ENCODE data around the gene HNF4A. TPM values are rescaled to one million over a fixed set of nuclear protein-coding genes. Genes with fewer than 3 reads are reported as not detected.

The HNF4A gene
- total RNA-seq, 2 experiments from 2014 or later, result not detected

DNA sequence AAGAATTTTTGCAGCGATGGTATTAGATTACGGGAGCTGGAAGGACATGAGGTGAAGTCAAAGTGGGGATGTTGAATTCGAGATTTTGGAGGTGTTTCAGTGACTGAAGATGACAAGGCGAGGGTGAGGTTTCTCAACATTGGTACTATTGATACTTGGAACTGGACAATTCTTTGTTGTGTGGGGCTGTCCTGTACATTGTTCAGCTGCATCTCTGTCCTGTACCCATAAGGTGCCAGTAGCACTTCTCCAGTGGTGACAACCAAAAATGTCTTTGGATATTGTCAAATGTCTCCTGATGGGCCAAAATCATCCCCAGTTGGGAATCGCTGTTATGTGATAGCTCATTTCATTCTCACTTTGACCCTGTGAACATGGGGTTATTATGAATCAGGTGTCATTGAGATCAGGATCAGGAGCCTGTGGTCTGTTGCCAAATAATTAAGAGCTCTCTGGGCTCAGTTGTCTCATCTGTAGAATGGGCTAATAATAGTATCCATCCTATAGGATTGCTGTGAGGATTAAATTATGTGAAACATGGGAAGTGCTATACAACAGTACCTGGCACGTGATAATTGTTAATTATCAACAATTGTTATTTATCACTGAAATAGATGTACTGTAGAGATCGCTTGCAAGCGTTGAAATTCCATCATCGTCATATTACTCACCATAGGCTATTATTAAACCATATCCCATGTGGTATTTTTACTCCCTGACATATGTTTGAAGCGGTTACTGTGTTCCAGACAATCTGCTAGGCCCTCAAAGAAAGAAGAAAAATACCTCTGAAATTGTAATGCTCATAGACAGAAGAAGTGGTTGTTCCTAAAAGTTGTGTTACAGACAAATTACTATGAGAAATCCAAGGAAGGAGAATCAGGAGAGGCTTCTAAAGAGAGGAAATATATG, 71.6 kb downstream of the HNF4A start:
- ChIA-PET POLR2A (no interaction called here), CTCF (no interaction called here)
- H3K9me3 Mint-ChIP-seq, result no peaks in the 10 kb centered on the region
- peaks cover 6% of the 10 kb centered on the region for H3K27me3 Mint-ChIP-seq
- no peaks in the 10 kb centered on the region for H3K36me3 Mint-ChIP-seq
- no peak overlapping the region for H3K27ac Mint-ChIP-seq
- no peaks in the 10 kb centered on the region for H3K4me1 Mint-ChIP-seq (ENCODE audit: low read depth)
- H3K4me3 Mint-ChIP-seq, result no peak overlapping the region
- intact Hi-C loops (cut with micrococcal nuclease), result no loop called here
- DNase-seq, result no peak

DNA sequence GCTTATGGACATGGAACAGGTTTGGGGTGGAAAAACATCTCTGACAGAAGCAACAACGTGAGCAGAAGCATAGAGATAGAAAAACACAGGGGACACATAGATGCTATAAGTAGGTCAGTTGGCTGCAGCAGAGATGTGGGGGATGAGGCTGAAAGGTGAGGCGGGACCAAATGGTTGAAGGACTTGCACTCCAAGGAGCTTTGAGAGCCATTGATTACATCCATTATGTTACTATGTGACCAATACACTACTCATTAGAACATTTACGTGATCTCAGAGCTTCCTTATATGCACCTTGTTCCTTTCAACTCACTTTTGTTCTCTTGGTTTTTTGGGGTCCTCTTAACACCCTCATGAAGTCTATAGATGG, 72.3 kb downstream of the HNF4A start:
- Mint-ChIP-seq H3K27me3 (peaks cover 6% of the 10 kb centered on the region), H3K36me3 (no peaks in the 10 kb centered on the region), H3K4me3 (no peak overlapping the region), H3K4me1 (ENCODE audit: low read depth) (no peaks in the 10 kb centered on the region), H3K27ac (no peak overlapping the region), H3K9me3 (no peaks in the 10 kb centered on the region)
- ChIA-PET CTCF (no interaction called here), POLR2A (no interaction called here)
- DNase-seq, result no peak
- intact Hi-C loops (cut with micrococcal nuclease), result no loop called here

DNA sequence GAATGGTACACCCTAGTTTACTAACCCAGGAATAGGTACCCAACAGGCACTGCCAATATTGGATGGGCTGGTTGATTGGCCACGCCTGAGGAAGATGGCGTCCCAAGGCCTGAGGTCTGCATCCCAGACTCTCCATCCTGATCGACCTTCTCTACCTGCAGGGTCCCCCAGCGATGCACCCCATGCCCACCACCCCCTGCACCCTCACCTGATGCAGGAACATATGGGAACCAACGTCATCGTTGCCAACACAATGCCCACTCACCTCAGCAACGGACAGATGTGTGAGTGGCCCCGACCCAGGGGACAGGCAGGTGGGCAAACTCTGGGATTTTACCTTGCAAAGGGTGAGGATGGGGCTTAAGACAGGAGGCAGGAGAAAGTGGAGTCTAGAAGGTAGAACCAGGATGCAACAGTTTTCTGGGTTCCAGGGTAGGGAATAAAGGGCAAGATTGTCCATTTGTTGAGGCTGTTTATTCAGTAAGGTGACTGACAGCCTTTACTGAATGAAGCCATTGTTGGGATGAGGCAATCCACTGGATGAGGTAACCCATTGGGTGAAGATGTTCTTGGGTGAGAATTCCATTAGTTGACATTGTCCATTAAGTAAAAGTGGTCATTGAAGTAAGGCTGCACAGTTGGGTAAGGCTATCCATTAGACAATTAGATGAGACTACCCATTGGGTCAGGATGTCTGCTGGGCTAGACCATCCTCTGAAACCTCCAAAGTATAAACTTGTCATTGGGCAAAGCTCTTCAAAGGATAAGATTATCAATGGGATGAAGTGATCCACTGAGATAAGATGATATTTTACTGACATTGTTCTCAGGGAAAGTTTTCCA, 72.9 kb downstream of the HNF4A start:
- Mint-ChIP-seq H3K4me1 (ENCODE audit: low read depth) (no peaks in the 10 kb centered on the region), H3K27me3 (peaks cover 6% of the 10 kb centered on the region), H3K4me3 (no peak overlapping the region), H3K36me3 (no peaks in the 10 kb centered on the region), H3K27ac (no peak overlapping the region), H3K9me3 (no peaks in the 10 kb centered on the region)
- intact Hi-C loops (cut with micrococcal nuclease), result no loop called here
- DNase-seq, result no peak
- POLR2A ChIA-PET, result no interaction called here
- CTCF ChIA-PET, result no interaction called here

DNA sequence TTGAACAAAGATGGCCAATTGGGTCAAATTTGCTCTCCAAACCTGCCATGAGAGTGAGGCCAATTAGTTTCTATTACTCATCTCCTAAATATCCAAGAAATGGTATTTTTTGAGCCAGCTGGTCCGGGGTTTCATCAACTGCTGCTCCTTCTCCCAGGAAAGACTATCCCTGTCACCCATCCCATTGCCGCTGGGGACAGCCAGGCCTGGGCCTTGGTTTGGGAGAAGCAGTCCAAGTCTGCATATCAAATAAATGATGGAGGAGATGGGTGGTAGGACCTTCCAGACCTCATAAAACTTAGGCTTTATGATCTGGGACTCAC, 73.5 kb downstream of the HNF4A start:
- intact Hi-C loops (cut with micrococcal nuclease), result no loop called here
- POLR2A ChIA-PET, result no interaction called here
- Mint-ChIP-seq H3K4me3 (no peak overlapping the region), H3K36me3 (no peaks in the 10 kb centered on the region), H3K27me3 (peaks cover 4% of the 10 kb centered on the region), H3K27ac (no peak overlapping the region), H3K4me1 (ENCODE audit: low read depth) (no peaks in the 10 kb centered on the region), H3K9me3 (no peaks in the 10 kb centered on the region)
- CTCF ChIA-PET, result no interaction called here
- no peak for DNase-seq

DNA sequence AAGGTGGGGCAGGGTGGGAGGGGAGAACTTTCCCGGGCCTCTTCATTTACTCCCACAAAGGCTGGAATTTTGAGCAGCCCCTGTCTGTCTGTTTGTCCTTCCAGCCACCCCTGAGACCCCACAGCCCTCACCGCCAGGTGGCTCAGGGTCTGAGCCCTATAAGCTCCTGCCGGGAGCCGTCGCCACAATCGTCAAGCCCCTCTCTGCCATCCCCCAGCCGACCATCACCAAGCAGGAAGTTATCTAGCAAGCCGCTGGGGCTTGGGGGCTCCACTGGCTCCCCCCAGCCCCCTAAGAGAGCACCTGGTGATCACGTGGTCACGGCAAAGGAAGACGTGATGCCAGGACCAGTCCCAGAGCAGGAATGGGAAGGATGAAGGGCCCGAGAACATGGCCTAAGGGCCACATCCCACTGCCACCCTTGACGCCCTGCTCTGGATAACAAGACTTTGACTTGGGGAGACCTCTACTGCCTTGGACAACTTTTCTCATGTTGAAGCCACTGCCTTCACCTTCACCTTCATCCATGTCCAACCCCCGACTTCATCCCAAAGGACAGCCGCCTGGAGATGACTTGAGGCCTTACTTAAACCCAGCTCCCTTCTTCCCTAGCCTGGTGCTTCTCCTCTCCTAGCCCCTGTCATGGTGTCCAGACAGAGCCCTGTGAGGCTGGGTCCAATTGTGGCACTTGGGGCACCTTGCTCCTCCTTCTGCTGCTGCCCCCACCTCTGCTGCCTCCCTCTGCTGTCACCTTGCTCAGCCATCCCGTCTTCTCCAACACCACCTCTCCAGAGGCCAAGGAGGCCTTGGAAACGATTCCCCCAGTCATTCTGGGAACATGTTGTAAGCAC, 74.1 kb downstream of the HNF4A start:
- Mint-ChIP-seq H3K4me3 (no peak overlapping the region), H3K4me1 (ENCODE audit: low read depth) (no peaks in the 10 kb centered on the region), H3K27ac (no peak overlapping the region), H3K27me3 (peaks cover 4% of the 10 kb centered on the region), H3K36me3 (no peaks in the 10 kb centered on the region), H3K9me3 (no peaks in the 10 kb centered on the region)
- intact Hi-C loops (cut with micrococcal nuclease), result no loop called here
- ChIA-PET POLR2A (no interaction called here), CTCF (no interaction called here)
- DNase-seq, result no peak

DNA sequence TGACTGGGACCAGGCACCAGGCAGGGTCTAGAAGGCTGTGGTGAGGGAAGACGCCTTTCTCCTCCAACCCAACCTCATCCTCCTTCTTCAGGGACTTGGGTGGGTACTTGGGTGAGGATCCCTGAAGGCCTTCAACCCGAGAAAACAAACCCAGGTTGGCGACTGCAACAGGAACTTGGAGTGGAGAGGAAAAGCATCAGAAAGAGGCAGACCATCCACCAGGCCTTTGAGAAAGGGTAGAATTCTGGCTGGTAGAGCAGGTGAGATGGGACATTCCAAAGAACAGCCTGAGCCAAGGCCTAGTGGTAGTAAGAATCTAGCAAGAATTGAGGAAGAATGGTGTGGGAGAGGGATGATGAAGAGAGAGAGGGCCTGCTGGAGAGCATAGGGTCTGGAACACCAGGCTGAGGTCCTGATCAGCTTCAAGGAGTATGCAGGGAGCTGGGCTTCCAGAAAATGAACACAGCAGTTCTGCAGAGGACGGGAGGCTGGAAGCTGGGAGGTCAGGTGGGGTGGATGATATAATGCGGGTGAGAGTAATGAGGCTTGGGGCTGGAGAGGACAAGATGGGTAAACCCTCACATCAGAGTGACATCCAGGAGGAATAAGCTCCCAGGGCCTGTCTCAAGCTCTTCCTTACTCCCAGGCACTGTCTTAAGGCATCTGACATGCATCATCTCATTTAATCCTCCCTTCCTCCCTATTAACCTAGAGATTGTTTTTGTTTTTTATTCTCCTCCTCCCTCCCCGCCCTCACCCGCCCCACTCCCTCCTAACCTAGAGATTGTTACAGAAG, 75.0 kb downstream of the HNF4A start:
- no peak overlapping the region for H3K27ac Mint-ChIP-seq
- no peaks in the 10 kb centered on the region for H3K36me3 Mint-ChIP-seq
- H3K9me3 Mint-ChIP-seq, result no peaks in the 10 kb centered on the region
- no peak overlapping the region for H3K4me3 Mint-ChIP-seq
- peaks cover 4% of the 10 kb centered on the region for H3K27me3 Mint-ChIP-seq
- POLR2A ChIA-PET, result no interaction called here
- intact Hi-C loops (cut with micrococcal nuclease), result no loop called here
- no peaks in the 10 kb centered on the region for H3K4me1 Mint-ChIP-seq (ENCODE audit: low read depth)
- DNase-seq, result no peak
- CTCF ChIA-PET, result no interaction called here

DNA sequence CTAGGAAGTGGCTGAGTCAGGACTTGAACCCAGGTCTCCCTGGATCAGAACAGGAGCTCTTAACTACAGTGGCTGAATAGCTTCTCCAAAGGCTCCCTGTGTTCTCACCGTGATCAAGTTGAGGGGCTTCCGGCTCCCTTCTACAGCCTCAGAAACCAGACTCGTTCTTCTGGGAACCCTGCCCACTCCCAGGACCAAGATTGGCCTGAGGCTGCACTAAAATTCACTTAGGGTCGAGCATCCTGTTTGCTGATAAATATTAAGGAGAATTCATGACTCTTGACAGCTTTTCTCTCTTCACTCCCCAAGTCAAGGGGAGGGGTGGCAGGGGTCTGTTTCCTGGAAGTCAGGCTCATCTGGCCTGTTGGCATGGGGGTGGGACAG, 75.6 kb downstream of the HNF4A start:
- CTCF ChIA-PET, result no interaction called here
- Mint-ChIP-seq H3K4me1 (ENCODE audit: low read depth) (no peaks in the 10 kb centered on the region), H3K36me3 (no peaks in the 10 kb centered on the region), H3K27ac (no peak overlapping the region), H3K27me3 (peaks cover 4% of the 10 kb centered on the region), H3K9me3 (no peaks in the 10 kb centered on the region), H3K4me3 (no peak overlapping the region)
- intact Hi-C loops (cut with micrococcal nuclease), result no loop called here
- POLR2A ChIA-PET, result no interaction called here
- no peak for DNase-seq

DNA sequence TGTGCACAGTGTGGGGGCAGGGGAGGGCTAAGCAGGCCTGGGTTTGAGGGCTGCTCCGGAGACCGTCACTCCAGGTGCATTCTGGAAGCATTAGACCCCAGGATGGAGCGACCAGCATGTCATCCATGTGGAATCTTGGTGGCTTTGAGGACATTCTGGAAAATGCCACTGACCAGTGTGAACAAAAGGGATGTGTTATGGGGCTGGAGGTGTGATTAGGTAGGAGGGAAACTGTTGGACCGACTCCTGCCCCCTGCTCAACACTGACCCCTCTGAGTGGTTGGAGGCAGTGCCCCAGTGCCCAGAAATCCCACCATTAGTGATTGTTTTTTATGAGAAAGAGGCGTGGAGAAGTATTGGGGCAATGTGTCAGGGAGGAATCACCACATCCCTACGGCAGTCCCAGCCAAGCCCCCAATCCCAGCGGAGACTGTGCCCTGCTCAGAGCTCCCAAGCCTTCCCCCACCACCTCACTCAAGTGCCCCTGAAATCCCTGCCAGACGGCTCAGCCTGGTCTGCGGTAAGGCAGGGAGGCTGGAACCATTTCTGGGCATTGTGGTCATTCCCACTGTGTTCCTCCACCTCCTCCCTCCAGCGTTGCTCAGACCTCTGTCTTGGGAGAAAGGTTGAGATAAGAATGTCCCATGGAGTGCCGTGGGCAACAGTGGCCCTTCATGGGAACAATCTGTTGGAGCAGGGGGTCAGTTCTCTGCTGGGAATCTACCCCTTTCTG, 76.2 kb downstream of the HNF4A start:
- ChIA-PET CTCF (no interaction called here), POLR2A (no interaction called here)
- Mint-ChIP-seq H3K36me3 (no peaks in the 10 kb centered on the region), H3K27me3 (peaks cover 4% of the 10 kb centered on the region), H3K9me3 (no peaks in the 10 kb centered on the region), H3K4me3 (no peak overlapping the region), H3K4me1 (ENCODE audit: low read depth) (no peaks in the 10 kb centered on the region), H3K27ac (no peak overlapping the region)
- DNase-seq, result no peak
- intact Hi-C loops (cut with micrococcal nuclease), result no loop called here

DNA sequence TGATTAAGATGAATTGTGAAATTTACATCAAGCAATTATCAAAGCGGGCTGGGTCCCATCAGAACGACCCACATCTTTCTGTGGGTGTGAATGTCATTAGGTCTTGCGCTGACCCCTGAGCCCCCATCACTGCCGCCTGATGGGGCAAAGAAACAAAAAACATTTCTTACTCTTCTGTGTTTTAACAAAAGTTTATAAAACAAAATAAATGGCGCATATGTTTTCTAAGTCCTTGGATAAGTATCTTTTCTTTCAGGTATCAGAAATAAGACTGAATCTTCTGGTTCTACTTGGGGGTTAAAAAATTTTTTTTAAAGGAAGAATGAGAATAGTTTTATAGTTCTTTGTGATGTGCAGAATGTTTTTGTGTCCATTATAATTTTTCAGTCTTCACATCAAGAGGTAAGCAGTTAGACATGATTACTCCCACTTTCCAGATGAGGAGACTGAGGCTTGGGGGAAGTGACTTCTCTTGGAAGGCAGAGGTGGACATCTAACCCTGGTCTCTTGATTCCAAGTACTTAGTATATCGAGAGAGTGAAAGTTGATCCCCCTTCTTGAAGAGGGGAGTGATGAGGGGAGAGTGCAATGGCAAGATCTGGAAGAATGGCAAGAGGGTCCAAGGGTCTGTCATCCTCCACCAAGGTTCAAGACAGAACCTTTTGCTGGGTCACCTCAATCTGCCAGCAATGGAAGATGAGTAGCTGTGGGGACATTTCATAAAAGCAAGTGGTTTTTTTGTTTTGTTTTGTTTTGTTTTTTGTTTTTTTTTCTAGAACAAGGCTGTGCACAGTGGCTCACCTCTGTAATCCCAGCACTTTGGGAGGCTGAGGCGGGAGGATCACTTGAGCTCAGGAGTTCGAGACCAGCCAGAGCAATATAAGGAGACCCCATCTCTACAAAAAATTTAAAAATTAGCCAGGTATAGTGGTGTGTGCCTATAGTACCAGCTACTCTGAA, 77.4 kb downstream of the HNF4A start:
- Mint-ChIP-seq H3K36me3 (no peaks in the 10 kb centered on the region), H3K4me3 (no peak overlapping the region), H3K4me1 (ENCODE audit: low read depth) (no peaks in the 10 kb centered on the region), H3K9me3 (no peaks in the 10 kb centered on the region), H3K27me3 (peaks cover 4% of the 10 kb centered on the region), H3K27ac (no peak overlapping the region)
- CTCF ChIA-PET, result no interaction called here
- intact Hi-C loops (cut with micrococcal nuclease), result no loop called here
- POLR2A ChIA-PET, result no interaction called here
- no peak for DNase-seq

DNA sequence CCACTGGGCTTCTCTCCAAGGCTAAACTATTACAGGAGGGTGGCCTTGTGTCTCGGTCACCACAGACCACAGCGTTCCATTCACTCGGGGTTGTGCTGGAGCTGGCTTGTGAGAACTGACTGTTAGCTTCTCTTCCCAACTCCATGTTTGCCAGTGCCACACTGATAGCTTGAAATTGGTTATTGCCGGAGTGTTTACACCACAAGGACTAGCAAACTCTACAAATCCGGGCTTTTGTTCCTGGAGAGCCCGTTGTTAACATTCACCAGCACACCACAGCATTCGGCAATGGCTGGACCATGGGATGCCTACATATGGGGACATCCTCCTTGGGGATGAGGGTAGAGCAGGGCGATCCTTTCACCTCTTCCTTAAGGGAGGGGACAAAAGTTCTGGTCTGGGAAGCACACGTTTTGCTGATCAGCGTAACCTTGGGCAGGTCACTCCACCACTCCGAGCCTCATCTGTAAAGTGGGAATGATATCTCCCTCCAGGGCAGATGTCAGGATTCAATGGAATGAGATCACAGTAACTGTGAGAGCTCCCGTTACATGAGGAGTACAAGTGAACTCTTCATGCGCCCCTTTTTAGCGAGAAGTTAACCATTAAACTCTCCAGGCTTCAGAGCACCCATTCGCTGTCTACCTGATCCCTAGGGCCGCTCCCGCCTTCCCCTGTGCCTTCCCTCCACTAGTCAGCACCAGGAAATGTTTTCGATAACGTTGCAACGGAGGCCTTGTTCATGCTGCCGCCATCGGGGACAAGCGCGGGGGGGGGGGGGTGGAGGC, 78.4 kb downstream of the HNF4A start:
- DNase-seq, result no peak
- Mint-ChIP-seq H3K27ac (no peak overlapping the region), H3K36me3 (no peaks in the 10 kb centered on the region), H3K4me1 (ENCODE audit: low read depth) (no peaks in the 10 kb centered on the region), H3K27me3 (peaks cover 4% of the 10 kb centered on the region), H3K4me3 (no peak overlapping the region), H3K9me3 (no peaks in the 10 kb centered on the region)
- ChIA-PET POLR2A (no interaction called here), CTCF (no interaction called here)
- intact Hi-C loops (cut with micrococcal nuclease), result no loop called here

Data from activated CD4-positive, alpha-beta memory T cell treated with anti-CD3 and anti-CD28 coated beads for 36 hours (primary cell).